ENCODE measurements around the gene EGF.
A peak's percentile ranks its signal among the peaks of the same experiment; 100 is the strongest.
"Not testable (repeated sequence)": the region's sequence is repeated elsewhere in the genome, so short reads cannot be mapped to it uniquely, and the experiment has no call there.

The EGF gene

DNA sequence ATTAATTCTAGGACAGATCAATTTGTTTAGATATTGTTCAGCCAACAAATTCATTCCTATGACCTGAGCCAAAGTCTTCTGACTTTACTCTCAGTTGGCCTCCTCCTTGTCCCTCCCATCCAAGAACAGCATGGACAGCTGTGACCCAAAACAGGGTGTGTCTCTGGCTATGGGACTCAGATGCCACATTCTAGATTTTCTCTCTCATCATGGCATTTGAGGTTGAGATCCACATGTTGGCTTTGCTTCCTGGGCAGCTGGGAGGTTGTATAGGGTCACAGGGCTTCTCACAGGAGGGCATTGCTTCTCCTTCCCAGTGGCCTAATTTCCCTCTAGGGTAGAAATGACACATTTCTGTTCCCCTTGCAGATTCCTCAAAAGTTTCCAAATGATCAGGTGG is 22.6 kb upstream of the EGF start:
- no peak for DNase-seq (ENCODE audit: low spot score in 2 of 2)
- Mint-ChIP-seq H3K36me3 (no peaks in the 10 kb centered on the region), H3K27ac (no peak overlapping the region), H3K9me3 (peaks cover 2% of the 10 kb centered on the region), H3K4me3 (no peak overlapping the region), H3K4me1 (no peaks in the 10 kb centered on the region)
- ATAC-seq, result no peak

- H3K4me1 Mint-ChIP-seq, result no peaks in the 10 kb centered on the region
- no peaks in the 10 kb centered on the region for H3K36me3 Mint-ChIP-seq
- no peaks in the 10 kb centered on the region for H3K9me3 Mint-ChIP-seq
- ATAC-seq (no peak), DNase-seq (ENCODE audit: low spot score in 2 of 2) (no peak)
- no peak overlapping the region for H3K4me3 Mint-ChIP-seq
- H3K27ac Mint-ChIP-seq, result no peak overlapping the region
Measured at GRCh38 chr4:109902559-109903251, 10.0 kb upstream of the EGF start.

DNA sequence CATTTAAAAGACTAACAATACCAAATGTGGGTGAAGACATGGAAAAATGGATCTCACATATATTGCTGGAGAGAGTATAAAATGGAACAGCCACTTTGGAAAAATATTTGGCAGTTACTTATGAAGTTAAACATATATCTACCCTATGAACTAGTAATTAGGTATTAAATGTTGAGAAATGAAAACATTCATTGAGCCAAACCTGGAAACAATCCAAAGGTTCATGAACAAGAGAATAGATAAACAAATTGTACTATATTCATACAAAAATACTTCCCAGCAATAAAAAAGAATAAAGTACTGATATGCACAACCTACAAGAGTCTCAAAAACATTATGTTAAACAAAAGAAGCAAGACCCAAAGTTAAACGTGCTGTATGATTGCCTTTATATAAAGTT is 4.0 kb upstream of the EGF start:
- Mint-ChIP-seq H3K36me3 (no peaks in the 10 kb centered on the region), H3K27ac (no peak overlapping the region), H3K4me1 (peaks cover 5% of the 10 kb centered on the region), H3K4me3 (no peak overlapping the region), H3K9me3 (no peaks in the 10 kb centered on the region)
- no peak for ATAC-seq
- DNase-seq (ENCODE audit: low spot score in 2 of 2), result no peak

DNA sequence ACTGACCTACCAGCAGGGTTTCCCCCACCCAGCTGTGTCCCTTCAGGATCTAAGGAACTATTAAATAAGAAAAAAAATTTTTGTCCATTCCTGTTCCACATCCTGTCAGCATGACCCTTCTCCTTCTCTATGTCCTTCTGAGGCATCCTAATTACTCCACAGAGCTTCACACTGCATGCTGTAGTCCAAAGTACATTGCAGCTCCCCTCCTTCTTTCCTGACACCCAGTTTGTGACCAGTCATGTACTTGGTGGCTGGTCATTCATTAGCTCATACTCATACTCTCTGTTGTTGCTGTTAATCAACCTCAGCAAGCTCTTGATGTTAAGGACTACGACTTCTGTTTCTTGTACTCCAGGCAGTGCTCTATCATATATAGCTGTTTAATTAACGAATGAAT is 2.4 kb upstream of the EGF start:
- ATAC-seq (no peak), DNase-seq (ENCODE audit: low spot score in 2 of 2) (no peak)
- H3K4me3 Mint-ChIP-seq, result no peak overlapping the region
- H3K36me3 Mint-ChIP-seq, result no peaks in the 10 kb centered on the region
- H3K9me3 Mint-ChIP-seq, result no peaks in the 10 kb centered on the region
- no peak overlapping the region for H3K27ac Mint-ChIP-seq
- peaks cover 5% of the 10 kb centered on the region for H3K4me1 Mint-ChIP-seq

DNA sequence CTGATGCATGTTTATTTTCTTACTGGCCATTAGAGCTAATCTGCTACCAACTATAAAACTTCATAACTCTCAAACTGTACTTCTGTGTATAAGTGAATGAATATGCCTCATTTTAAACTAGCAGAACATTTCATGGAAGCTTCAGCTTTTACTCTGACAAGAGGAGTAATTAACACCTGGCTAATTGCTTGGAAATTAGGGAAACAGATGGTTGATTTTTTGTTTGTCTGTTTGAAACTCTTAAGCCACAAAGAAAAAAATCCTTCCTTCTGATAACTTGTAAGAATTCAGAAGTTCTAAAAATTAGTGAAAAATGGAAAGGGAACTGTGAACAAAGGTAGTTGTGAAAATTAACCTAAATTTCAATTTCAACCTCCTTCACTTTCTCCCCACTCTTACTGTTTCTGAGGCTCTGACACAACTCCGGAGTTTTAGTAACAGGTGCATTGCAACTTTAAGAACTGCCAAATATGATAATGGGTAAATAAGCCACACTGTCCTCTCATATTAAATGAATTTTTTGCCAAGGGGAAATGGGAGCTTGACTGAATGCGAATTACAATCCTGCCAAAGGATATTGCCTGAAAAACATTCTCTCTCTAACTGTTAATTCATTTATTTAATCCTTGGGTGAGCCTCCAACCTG is 1.0 kb downstream of the EGF start:
- H3K4me3 Mint-ChIP-seq, result no peak overlapping the region

DNA sequence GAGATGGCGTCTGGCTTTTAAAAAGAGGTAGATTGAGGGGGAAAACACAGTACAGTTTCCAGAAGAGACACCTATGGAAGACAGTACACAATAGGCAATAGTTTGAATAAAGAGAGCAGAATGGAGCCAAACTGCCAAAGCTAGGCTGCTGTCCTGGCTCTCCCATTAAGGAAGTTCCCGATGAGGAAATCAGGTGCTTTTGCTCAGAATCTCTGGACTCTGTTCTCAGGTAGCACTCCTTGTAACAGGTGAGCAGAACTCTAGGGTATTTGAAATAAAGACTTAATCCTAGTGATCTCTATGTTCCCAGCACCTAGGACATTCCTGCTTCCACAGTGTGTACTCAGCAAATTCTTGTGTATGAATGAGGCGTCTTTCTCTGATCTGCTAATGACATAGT is 1.6 kb downstream of the EGF start:
- Mint-ChIP-seq H3K27ac (no peak overlapping the region), H3K9me3 (no peaks in the 10 kb centered on the region), H3K36me3 (no peaks in the 10 kb centered on the region), H3K4me1 (peaks cover 5% of the 10 kb centered on the region), H3K4me3 (no peak overlapping the region)
- no peak for DNase-seq (ENCODE audit: low spot score in 2 of 2)
- no peak for ATAC-seq

More for the DNA sequence above, 1.0 kb downstream of the EGF start:
- no peak overlapping the region for H3K27ac Mint-ChIP-seq
- H3K9me3 Mint-ChIP-seq, result no peaks in the 10 kb centered on the region
- H3K4me1 Mint-ChIP-seq, result peaks cover 5% of the 10 kb centered on the region
- DNase-seq (ENCODE audit: low spot score in 2 of 2) (no peak), ATAC-seq (no peak)
- no peaks in the 10 kb centered on the region for H3K36me3 Mint-ChIP-seq

DNA sequence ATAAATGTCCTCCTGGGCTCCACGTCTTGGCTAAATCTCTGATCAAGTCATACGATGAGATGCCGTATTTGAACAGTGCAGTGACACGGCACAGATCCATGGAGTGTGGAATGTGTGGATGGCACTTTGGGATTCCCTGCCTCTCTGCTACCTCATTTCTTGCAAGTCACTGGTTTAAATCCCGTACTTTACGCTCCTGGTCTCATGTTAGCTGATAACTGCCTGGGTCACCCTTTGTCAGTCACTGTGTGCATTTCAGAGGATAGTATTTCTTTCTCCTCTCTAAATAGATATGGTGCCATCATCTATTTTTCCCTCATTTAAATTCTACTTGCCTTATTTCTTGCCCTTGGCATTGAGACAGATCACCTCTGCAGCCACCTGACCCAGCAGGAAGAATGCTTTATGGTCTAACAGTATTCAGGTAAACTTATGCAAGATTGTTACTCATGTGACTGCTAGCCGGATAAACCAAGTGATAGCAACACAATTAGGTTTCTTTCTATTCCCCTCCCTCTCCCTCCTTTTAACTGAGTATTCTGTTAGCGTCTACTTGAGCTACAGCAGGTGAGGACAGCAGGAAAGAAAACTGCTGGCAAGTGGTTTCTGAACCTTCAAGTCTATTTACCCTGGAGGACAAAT is 2.8 kb downstream of the EGF start:
- Mint-ChIP-seq H3K36me3 (no peaks in the 10 kb centered on the region), H3K4me1 (peaks cover 5% of the 10 kb centered on the region), H3K9me3 (no peaks in the 10 kb centered on the region), H3K4me3 (no peak overlapping the region), H3K27ac (no peak overlapping the region)
- ATAC-seq, result no peak
- DNase-seq (ENCODE audit: low spot score in 2 of 2), result no peak

GRCh38 chr4:109916027-109916409 is 3.3 kb downstream of the EGF start:
- Mint-ChIP-seq H3K36me3 (no peaks in the 10 kb centered on the region), H3K4me1 (peaks cover 5% of the 10 kb centered on the region)

DNA sequence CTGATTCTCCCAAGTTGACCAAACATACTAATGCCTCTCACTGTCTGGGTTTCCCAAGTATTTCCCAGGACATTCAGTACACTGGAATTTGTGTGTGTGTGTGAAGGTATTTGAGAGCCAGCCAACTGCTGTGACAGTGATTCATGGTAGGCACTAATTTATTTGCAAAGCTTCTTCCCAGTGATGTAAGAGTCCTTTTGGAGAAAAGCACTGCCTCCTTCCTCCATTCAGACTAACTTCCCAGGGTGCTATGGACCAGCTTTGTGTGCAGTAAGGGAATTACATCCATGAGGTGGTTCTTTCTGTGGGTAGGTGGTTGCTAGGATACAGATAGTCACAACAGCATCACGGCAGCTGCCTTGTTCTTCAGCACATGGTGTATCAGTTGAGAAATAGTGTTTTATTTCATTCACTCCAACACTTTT is 8.7 kb downstream of the EGF start:
- Mint-ChIP-seq H3K36me3 (no peaks in the 10 kb centered on the region), H3K27ac (no peak overlapping the region)
- DNase-seq (ENCODE audit: low spot score in 2 of 2), result no peak

More at GRCh38 chr4:109916027-109916409, 3.3 kb downstream of the EGF start:
- Mint-ChIP-seq H3K9me3 (no peaks in the 10 kb centered on the region), H3K4me3 (no peak overlapping the region), H3K27ac (no peak overlapping the region)
- ATAC-seq, result peak; percentile 68
- DNase-seq (ENCODE audit: low spot score in 2 of 2), result no peak

DNA sequence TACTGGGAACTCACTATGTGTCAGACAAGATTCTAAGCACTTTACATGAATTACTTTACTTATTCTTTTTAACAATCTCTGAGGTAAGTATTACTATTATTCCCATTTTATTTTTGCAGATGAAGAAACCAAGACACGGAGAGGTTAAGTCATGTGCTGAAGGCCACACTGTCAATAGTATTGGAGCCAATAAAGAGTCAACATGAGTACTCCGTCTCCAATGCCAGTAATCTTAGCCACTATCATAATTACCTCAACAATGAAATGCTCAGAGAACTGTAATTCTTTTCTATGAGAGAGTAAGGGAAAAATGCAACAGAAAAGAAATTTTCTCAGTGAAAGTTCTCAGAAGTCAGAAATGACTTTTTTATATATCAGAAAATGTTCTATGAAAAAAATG is 12.7 kb downstream of the EGF start:
- no peak for ATAC-seq

More for the DNA sequence above, 8.7 kb downstream of the EGF start:
- Mint-ChIP-seq H3K4me3 (no peak overlapping the region), H3K9me3 (no peaks in the 10 kb centered on the region), H3K4me1 (no peaks in the 10 kb centered on the region)
- no peak for ATAC-seq

GRCh38 chr4:109928327-109929045 is 15.8 kb downstream of the EGF start:
- no peak overlapping the region for H3K4me3 Mint-ChIP-seq
- H3K9me3 Mint-ChIP-seq, result no peaks in the 10 kb centered on the region
- ATAC-seq (no peak), DNase-seq (ENCODE audit: low spot score in 2 of 2) (no peak)
- H3K27ac Mint-ChIP-seq, result no peak overlapping the region
- H3K4me1 Mint-ChIP-seq, result no peaks in the 10 kb centered on the region
- no peaks in the 10 kb centered on the region for H3K36me3 Mint-ChIP-seq

More for the DNA sequence above, 12.7 kb downstream of the EGF start:
- H3K36me3 Mint-ChIP-seq, result no peaks in the 10 kb centered on the region
- no peak overlapping the region for H3K4me3 Mint-ChIP-seq
- H3K9me3 Mint-ChIP-seq, result no peaks in the 10 kb centered on the region
- no peaks in the 10 kb centered on the region for H3K4me1 Mint-ChIP-seq
- DNase-seq (ENCODE audit: low spot score in 2 of 2), result no peak
- H3K27ac Mint-ChIP-seq, result no peak overlapping the region

- Mint-ChIP-seq H3K27ac (no peak overlapping the region), H3K36me3 (no peaks in the 10 kb centered on the region), H3K9me3 (no peaks in the 10 kb centered on the region), H3K4me3 (no peak overlapping the region), H3K4me1 (no peaks in the 10 kb centered on the region)
- ATAC-seq, result peak; percentile 19
- no peak for DNase-seq (ENCODE audit: low spot score in 2 of 2)
Measured at GRCh38 chr4:109930464-109930863, 17.8 kb downstream of the EGF start.

DNA sequence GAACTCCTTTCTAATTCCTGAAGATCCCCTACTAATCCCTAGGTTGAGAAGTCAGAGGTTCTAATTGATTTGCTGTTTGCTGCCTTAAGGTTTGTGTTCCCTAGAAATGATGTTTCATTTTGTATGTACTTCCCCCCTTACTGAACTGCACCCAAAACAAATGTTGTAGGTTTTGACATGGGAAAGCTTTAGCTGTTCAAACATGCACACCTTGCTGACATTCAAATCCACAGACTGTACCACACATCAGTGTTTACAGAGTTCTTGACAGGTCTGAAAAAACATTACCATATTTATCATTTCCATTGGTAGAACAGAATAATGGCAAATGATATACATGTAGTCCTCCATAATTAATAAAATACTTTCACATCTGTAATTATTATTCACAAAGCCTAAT is 18.2 kb downstream of the EGF start:
- Mint-ChIP-seq H3K36me3 (no peaks in the 10 kb centered on the region), H3K4me1 (no peaks in the 10 kb centered on the region), H3K27ac (no peak overlapping the region), H3K9me3 (no peaks in the 10 kb centered on the region), H3K4me3 (no peak overlapping the region)
- DNase-seq (ENCODE audit: low spot score in 2 of 2) (no peak), ATAC-seq (no peak)

GRCh38 chr4:109931318-109931717 is 18.6 kb downstream of the EGF start:
- no peaks in the 10 kb centered on the region for H3K36me3 Mint-ChIP-seq
- DNase-seq (ENCODE audit: low spot score in 2 of 2) (no peak), ATAC-seq (no peak)
- no peaks in the 10 kb centered on the region for H3K9me3 Mint-ChIP-seq
- H3K27ac Mint-ChIP-seq, result no peak overlapping the region
- H3K4me3 Mint-ChIP-seq, result no peak overlapping the region
- H3K4me1 Mint-ChIP-seq, result no peaks in the 10 kb centered on the region

- H3K4me3 Mint-ChIP-seq; ATAC-seq; DNase-seq (ENCODE audit: low spot score in 2 of 2); H3K27ac Mint-ChIP-seq; H3K36me3 Mint-ChIP-seq; H3K9me3 Mint-ChIP-seq; H3K4me1 Mint-ChIP-seq: not testable (repeated sequence)
Measured at GRCh38 chr4:109937352-109937751, 24.7 kb downstream of the EGF start.
